Testis (tissue), 3 donors: ENCODE measurements around the gene ASB13. TPM values are rescaled to one million over a fixed set of nuclear protein-coding genes. Genes with fewer than 3 reads are reported as not detected.
"Not testable (repeated sequence)": the region's sequence is repeated elsewhere in the genome, so short reads cannot be mapped to it uniquely, and the experiment has no call there.

Experiments used
- DNase-seq: peaks from one replicate; pipeline ENCODE4 v3.0.0-alpha.2; 2019
- H3K27ac ChIP-seq, 2 donors: fragments of 200-600 bp; sonication (generic); one replicate each; pipeline ENCODE4 v1.5.1; 2019
- H3K27me3 ChIP-seq: fragments of 200-600 bp; sonication (generic); one replicate; pipeline ENCODE4 v1.5.1; 2019
- H3K36me3 ChIP-seq: fragments of 200-600 bp; sonication (generic); one replicate; pipeline ENCODE4 v1.5.1; 2017; ENCODE audit warnings: low read depth; ENCODE audit errors: missing control alignments
- H3K4me1 ChIP-seq: fragments of 200-600 bp; sonication (generic); one replicate; pipeline ENCODE4 v1.5.1; 2019
- H3K4me3 ChIP-seq, 2 donors: fragments of 200-600 bp; sonication (generic); one replicate each; pipeline ENCODE4 v1.5.1; 2017 to 2019
- H3K9me3 ChIP-seq: fragments of 200-600 bp; sonication (generic); one replicate; pipeline ENCODE4 v1.5.1; 2017
- CTCF ChIP-seq, 3 experiments: fragments of 450-650 bp in 2 of 3; fragments of 200-600 bp in 1 of 3; sonication (generic) in 1 of 3; IDR thresholded peaks; one replicate each; pipeline ENCODE4 v1.5.1; 2016 to 2019; ENCODE audit warnings: antibody characterized with exemption in 3 of 3, mild to moderate bottlenecking in 2 of 3, moderate library complexity in 1 of 3
- POLR2A ChIP-seq: fragments of 450-650 bp; IDR thresholded peaks from one replicate; pipeline ENCODE4 v1.6.1; 2017; ENCODE audit warnings: antibody characterized with exemption, mild to moderate bottlenecking, moderate library complexity
- WGBS, 2 donors: methylation state at CpG; one replicate each; pipeline ENCODE4 v1.1.5; 2018; 5-methylcytosine and 5-hydroxymethylcytosine counted together
- intact Hi-C: fragments of 100-400 bp; cut with DNase I; formaldehyde crosslinking; loops from one replicate; pipeline ENCODE4 v1.15.1; 2023; ENCODE audit warnings: low total_unique reads
- polyA plus RNA-seq: library from polyadenylated mRNA; stranded (reverse); fragments of 350-450 nt; fragmentation: Illumina TruSeq; extraction: RNeasy Lipid Tissue Mini Kit (QIAGEN cat#74804); gene quantifications from one replicate; pipeline ENCODE4 v1.2.3, GENCODE V29; 2014; ENCODE audit warnings: low read depth, low replicate concordance; ENCODE audit not compliant: insufficient read depth
- total RNA-seq, 2 donors: library from RNA; depleted of rRNA; stranded (reverse); fragments of >200 nt; gene quantifications; one replicate each; pipeline ENCODE4 v1.2.3, GENCODE V29; 2016

The ASB13 gene
- total and polyA plus RNA-seq, 3 donors from 2014 or later = 9.4 to 14.1 (median 12.3) TPM

- H3K27ac ChIP-seq = no peak overlapping the region
- no peaks in the 10 kb centered on the region for H3K4me1 ChIP-seq
- H3K4me3 ChIP-seq = no peak overlapping the region
- intact Hi-C loops = no loop called here
- no peaks in the 10 kb centered on the region for H3K36me3 ChIP-seq
- no peaks in the 10 kb centered on the region for H3K9me3 ChIP-seq
- WGBS, 2 donors = 80 to 85% methylated on average over 9 of the region's 9 CpGs
- no peak for DNase-seq
- no peaks in the 10 kb centered on the region for H3K27me3 ChIP-seq
- TF ChIP-seq POLR2A (no peak), CTCF (IDR thresholded peaks at IDR 0.05) (no peak)
Observed at GRCh38 chr10:5595994-5596471, 70.4 kb downstream of the ASB13 start.

- H3K27ac ChIP-seq = no peak overlapping the region
- no peak for DNase-seq
- intact Hi-C loops = no loop called here
- H3K36me3 ChIP-seq = no peaks in the 10 kb centered on the region
- H3K4me3 ChIP-seq = no peak overlapping the region
- H3K27me3 ChIP-seq = no peaks in the 10 kb centered on the region
- H3K9me3 ChIP-seq = no peaks in the 10 kb centered on the region
- TF ChIP-seq POLR2A = no peak
- TF ChIP-seq CTCF (IDR thresholded peaks at IDR 0.05) = no peak
- H3K4me1 ChIP-seq = no peaks in the 10 kb centered on the region
- 65 to 67% methylated on average over 7 of the region's 7 CpGs for WGBS, 2 donors
Observed at GRCh38 chr10:5595591-5595990, 70.8 kb downstream of the ASB13 start.

GRCh38 chr10:5595095-5595494, 71.3 kb downstream of the ASB13 start:
- no peak for DNase-seq
- no peaks in the 10 kb centered on the region for H3K4me1 ChIP-seq
- H3K4me3 ChIP-seq = no peak overlapping the region
- TF ChIP-seq POLR2A (no peak), CTCF (IDR thresholded peaks at IDR 0.05) (no peak)
- 65 to 69% methylated on average over 5 of the region's 5 CpGs for WGBS, 2 donors
- no peaks in the 10 kb centered on the region for H3K9me3 ChIP-seq
- H3K27me3 ChIP-seq = no peaks in the 10 kb centered on the region
- no peak overlapping the region for H3K27ac ChIP-seq
- intact Hi-C loops = no loop called here
- no peaks in the 10 kb centered on the region for H3K36me3 ChIP-seq

GRCh38 chr10:5594271-5595049, 71.9 kb downstream of the ASB13 start:
- Histone ChIP-seq H3K4me3 (no peak overlapping the region), H3K27ac (no peak overlapping the region), H3K9me3 (no peaks in the 10 kb centered on the region), H3K4me1 (no peaks in the 10 kb centered on the region), H3K27me3 (no peaks in the 10 kb centered on the region), H3K36me3 (no peaks in the 10 kb centered on the region)
- WGBS, 2 donors = 51 to 60% methylated on average over 11 to 14 of the region's 14 CpGs
- intact Hi-C loops = no loop called here
- no peak for DNase-seq
- TF ChIP-seq CTCF (IDR thresholded peaks at IDR 0.05) (no peak), POLR2A (no peak)

- H3K27me3 ChIP-seq, intact Hi-C loops: not testable (repeated sequence)
Observed at GRCh38 chr10:5593347-5593746, 73.0 kb downstream of the ASB13 start.

More at GRCh38 chr10:5593347-5593746, 73.0 kb downstream of the ASB13 start:
- not testable (repeated sequence) for H3K9me3 ChIP-seq, H3K27ac ChIP-seq, H3K36me3 ChIP-seq, H3K4me1 ChIP-seq, DNase-seq, H3K4me3 ChIP-seq
- 81 to 94% methylated on average over 6 of the region's 6 CpGs for WGBS, 2 donors
